Panc1 (cell line): ENCODE results near the gene EHBP1L1. TPM values are rescaled to one million over a fixed set of nuclear protein-coding genes. Genes with fewer than 3 reads are reported as not detected.
A peak's percentile ranks its signal among the peaks of the same experiment; 100 is the strongest.

Experiments
- ATAC-seq: fragments of 200-7000 bp; cut with Tn5 transposase; 2 replicates; pipeline ENCODE4 v1.9.1; 2020; ENCODE audit warnings: mild to moderate bottlenecking, moderate library complexity
- Bru-seq: library from RNA; stranded (reverse); fragments of 400-500 nt; gene quantifications from one replicate; lab custom pipeline; 2021; lab: Mats Ljungman, UMichigan
- BruChase-seq, 2 experiments: library from RNA; stranded (reverse); fragments of 400-500 nt; gene quantifications; one replicate each; lab custom pipeline; 2021; lab: Mats Ljungman, UMichigan
- BruUV-seq: library from RNA; stranded (reverse); fragments of 400-500 nt; replicated peaks from 2 replicates; lab custom pipeline; 2021; lab: Mats Ljungman, UMichigan
- CTCF ChIA-PET: fragments of 300-600 bp; sonication (Branson Sonifier 250); formaldehyde crosslinking; loops from one replicate; lab custom pipeline; 2022; ENCODE audit warnings: antibody characterized with exemption; lab: Charles Lee
- POLR2A ChIA-PET: fragments of 300-600 bp; sonication (Branson Sonifier 250); formaldehyde crosslinking; loops from one replicate; lab custom pipeline; 2022; ENCODE audit warnings: antibody characterized with exemption; lab: Charles Lee
- DNase-seq: peaks from one replicate; pipeline ENCODE4 v3.0.0-alpha.2; 2010; ENCODE audit warnings: low read depth, low spot score
- H3K27ac ChIP-seq: 2 replicates; pipeline ENCODE4 v1.5.1; 2011; ENCODE audit warnings: mild to moderate bottlenecking, low read length, inconsistent platforms
- H3K27me3 ChIP-seq: fragments of 200-500 bp; sonication (Bioruptor generic); 2 replicates; pipeline ENCODE4 v1.6.0; 2014; ENCODE audit warnings: low read length, inconsistent platforms; ENCODE audit not compliant: control insufficient read depth, insufficient read depth
- H3K36me3 ChIP-seq: fragments of 200-500 bp; sonication (Bioruptor generic); 2 replicates; pipeline ENCODE4 v1.5.1; 2014; ENCODE audit warnings: inconsistent platforms, mild to moderate bottlenecking, low read length, moderate library complexity; ENCODE audit not compliant: control insufficient read depth, insufficient read depth
- H3K4me1 ChIP-seq: 2 replicates; pipeline ENCODE4 v1.5.1; 2011; ENCODE audit warnings: inconsistent platforms, mild to moderate bottlenecking, low read length, moderate library complexity; ENCODE audit not compliant: control insufficient read depth, insufficient read depth
- H3K4me3 ChIP-seq, 2 experiments: 2 replicates each; pipeline ENCODE4 v1.5.1; 2011 to 2012; ENCODE audit warnings: low read depth in 2 of 2, low read length in 2 of 2, mild to moderate bottlenecking in 2 of 2, inconsistent platforms in 1 of 2, moderate library complexity in 1 of 2
- H3K9me3 ChIP-seq: fragments of 200-500 bp; sonication (Bioruptor generic); 2 replicates; pipeline ENCODE4 v1.5.1; 2014; ENCODE audit warnings: low read depth, mild to moderate bottlenecking, inconsistent platforms, low read length, moderate library complexity; ENCODE audit not compliant: control insufficient read depth, insufficient read depth
- POLR2AphosphoS5 ChIP-seq: IDR thresholded peaks from 2 replicates; pipeline ENCODE4 v1.6.1; 2012; ENCODE audit warnings: mild to moderate bottlenecking, low read depth, low read length, moderate library complexity
- SIN3A ChIP-seq: IDR thresholded peaks from 2 replicates; pipeline ENCODE4 v1.6.1; 2012; ENCODE audit warnings: low read depth, mild to moderate bottlenecking, low read length, moderate library complexity, borderline replicate concordance; ENCODE audit not compliant: insufficient read depth
- TCF7L2 ChIP-seq: IDR thresholded peaks from 2 replicates; pipeline ENCODE4 v1.6.1; 2011; ENCODE audit warnings: mild to moderate bottlenecking, low read depth, low read length, inconsistent platforms
- in situ Hi-C: cut with HindIII; loops from 2 replicates; pipeline ENCODE4 v1.10.0; 2016; ENCODE audit warnings: low sequenced_read_pairs, low pct_unique_long_range_greater_than_20kb
- intact Hi-C: fragments of 100-400 bp; cut with micrococcal nuclease; formaldehyde crosslinking; loops from one replicate; pipeline ENCODE4 v1.10.0; 2022; ENCODE audit not compliant: unreplicated experiment
- long read RNA-seq: library from polyadenylated mRNA; unstranded; transcript quantifications from one replicate; pipeline ENCODE4 v2.0.0, GENCODE V29; 2021; ENCODE audit not compliant: unreplicated experiment
- polyA plus RNA-seq: library from polyadenylated mRNA; unstranded; fragments of >200 nt; gene quantifications from one replicate; pipeline ENCODE4 v1.2.1, GENCODE V29; 2012; ENCODE audit warnings: missing spikeins; ENCODE audit not compliant: insufficient read length
- total RNA-seq: library from RNA; stranded (reverse); gene quantifications from one replicate; pipeline ENCODE4 v1.2.1, GENCODE V29; 2021; ENCODE audit not compliant: unreplicated experiment
- TF ChIP-seq, protein P1 (sequence below), 2 experiments: IDR thresholded peaks; 2 replicates each; pipeline ENCODE4 v1.6.1; 2011 to 2012; ENCODE audit warnings: low read depth in 2 of 2, control low read depth in 1 of 2, low read length in 1 of 2, mild to moderate bottlenecking in 1 of 2, moderate library complexity in 1 of 2; ENCODE audit not compliant: insufficient read depth in 1 of 2
- TF ChIP-seq, protein P2 (sequence below): fragments of 450-650 bp; IDR thresholded peaks from 2 replicates; pipeline ENCODE4 v1.5.1; 2017; ENCODE audit warnings: mild to moderate bottlenecking

The EHBP1L1 gene
- 108 TPM for total RNA-seq
- 109 TPM for polyA plus RNA-seq
- percentile 87 among the genes with signal in this experiment for Bru-seq, nascent RNA
- percentile 95 among the genes with signal in this experiment for BruChase-seq, experiment 1, labeled RNA remaining after a 2-hour chase
- percentile 96 among the genes with signal in this experiment for BruChase-seq, experiment 2, labeled RNA remaining after a 6-hour chase
- long read RNA-seq, full-length matches to known transcripts, result 2 of 77 reads
- long read RNA-seq, partial matches to known transcripts, result 48 of 77 reads
- long read RNA-seq, other reads (novel, unspliced or antisense), result 27 of 77 reads

DNA sequence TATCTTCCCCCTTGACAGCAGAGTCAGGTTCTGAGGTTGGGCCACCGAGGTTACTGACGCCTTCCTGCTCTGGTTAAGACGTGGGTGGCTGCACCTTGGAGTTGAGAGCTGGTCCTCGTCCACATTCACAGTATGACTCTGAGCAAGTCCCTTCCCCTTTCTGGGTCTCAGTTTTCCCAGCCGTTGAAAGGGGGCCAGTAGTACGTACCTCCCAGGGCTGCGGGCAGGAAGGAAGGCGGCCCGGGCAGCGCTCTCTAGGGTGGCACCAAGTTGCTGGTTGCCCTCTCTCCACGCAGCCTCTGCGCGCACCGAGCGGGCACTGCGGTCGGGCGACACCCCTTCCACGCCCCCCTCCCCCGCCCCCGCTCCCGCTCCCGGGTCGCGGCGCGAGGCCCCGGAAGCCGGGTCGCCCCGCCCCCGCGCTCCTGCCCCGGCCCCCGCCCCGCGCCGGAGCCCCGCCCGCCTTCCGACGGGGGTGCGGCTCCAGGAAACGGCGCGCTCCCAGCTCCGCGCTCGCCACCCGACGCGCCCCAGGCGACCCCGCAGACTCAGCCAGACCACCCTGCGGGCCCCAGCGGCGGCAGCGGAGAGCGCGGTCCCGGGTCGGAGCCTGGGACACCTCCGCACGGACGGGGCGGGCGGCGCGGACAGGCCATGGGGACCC is at the start of gene EHBP1L1:
Gene EHBP1L1, plus strand, starts transcription at position 486 of the 664 bp plus-strand sequence. CDS start 250 bp downstream, outside the sequence.
- intact Hi-C loops, result loop anchor here (2.0 kb wide), 1 partner anchor 39 kb away; the partner anchor contains the start of genes MAP3K11 and PCNX3
- no peaks in the 10 kb centered on the region for H3K27me3 ChIP-seq
- no peak for DNase-seq
- BruUV-seq, result no TSS peak
- CTCF ChIA-PET, result interaction anchor here (0.5 to 2.2 kb wide), 4 partner anchors 12 to 727 kb away, joined by 3 to 7 read pairs (median 4); no protein-coding TSS in a partner anchor
- in situ Hi-C loops, result no loop called here
- peaks cover 50% of the 10 kb centered on the region for H3K4me1 ChIP-seq
- peak within 1 kb of the TSS; percentile 82 to 93 for H3K4me3 ChIP-seq
- H3K27ac ChIP-seq, result peak within 1 kb of the TSS; percentile 99
- peak; percentile 26 for ATAC-seq
- H3K9me3 ChIP-seq, result no peaks in the 10 kb centered on the region
- TF ChIP-seq SIN3A (no peak), TCF7L2 (no peak), POLR2AphosphoS5 (no peak)
- TF ChIP-seq, protein P1, sequence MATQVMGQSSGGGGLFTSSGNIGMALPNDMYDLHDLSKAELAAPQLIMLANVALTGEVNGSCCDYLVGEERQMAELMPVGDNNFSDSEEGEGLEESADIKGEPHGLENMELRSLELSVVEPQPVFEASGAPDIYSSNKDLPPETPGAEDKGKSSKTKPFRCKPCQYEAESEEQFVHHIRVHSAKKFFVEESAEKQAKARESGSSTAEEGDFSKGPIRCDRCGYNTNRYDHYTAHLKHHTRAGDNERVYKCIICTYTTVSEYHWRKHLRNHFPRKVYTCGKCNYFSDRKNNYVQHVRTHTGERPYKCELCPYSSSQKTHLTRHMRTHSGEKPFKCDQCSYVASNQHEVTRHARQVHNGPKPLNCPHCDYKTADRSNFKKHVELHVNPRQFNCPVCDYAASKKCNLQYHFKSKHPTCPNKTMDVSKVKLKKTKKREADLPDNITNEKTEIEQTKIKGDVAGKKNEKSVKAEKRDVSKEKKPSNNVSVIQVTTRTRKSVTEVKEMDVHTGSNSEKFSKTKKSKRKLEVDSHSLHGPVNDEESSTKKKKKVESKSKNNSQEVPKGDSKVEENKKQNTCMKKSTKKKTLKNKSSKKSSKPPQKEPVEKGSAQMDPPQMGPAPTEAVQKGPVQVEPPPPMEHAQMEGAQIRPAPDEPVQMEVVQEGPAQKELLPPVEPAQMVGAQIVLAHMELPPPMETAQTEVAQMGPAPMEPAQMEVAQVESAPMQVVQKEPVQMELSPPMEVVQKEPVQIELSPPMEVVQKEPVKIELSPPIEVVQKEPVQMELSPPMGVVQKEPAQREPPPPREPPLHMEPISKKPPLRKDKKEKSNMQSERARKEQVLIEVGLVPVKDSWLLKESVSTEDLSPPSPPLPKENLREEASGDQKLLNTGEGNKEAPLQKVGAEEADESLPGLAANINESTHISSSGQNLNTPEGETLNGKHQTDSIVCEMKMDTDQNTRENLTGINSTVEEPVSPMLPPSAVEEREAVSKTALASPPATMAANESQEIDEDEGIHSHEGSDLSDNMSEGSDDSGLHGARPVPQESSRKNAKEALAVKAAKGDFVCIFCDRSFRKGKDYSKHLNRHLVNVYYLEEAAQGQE (IDR thresholded peaks at IDR 0.05; ENCODE audit: insufficient read depth in 1 of 2, low read depth in 2 of 2, low read length in 1 of 2), result no peak
- TF ChIP-seq, protein P2, sequence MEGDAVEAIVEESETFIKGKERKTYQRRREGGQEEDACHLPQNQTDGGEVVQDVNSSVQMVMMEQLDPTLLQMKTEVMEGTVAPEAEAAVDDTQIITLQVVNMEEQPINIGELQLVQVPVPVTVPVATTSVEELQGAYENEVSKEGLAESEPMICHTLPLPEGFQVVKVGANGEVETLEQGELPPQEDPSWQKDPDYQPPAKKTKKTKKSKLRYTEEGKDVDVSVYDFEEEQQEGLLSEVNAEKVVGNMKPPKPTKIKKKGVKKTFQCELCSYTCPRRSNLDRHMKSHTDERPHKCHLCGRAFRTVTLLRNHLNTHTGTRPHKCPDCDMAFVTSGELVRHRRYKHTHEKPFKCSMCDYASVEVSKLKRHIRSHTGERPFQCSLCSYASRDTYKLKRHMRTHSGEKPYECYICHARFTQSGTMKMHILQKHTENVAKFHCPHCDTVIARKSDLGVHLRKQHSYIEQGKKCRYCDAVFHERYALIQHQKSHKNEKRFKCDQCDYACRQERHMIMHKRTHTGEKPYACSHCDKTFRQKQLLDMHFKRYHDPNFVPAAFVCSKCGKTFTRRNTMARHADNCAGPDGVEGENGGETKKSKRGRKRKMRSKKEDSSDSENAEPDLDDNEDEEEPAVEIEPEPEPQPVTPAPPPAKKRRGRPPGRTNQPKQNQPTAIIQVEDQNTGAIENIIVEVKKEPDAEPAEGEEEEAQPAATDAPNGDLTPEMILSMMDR, result no peak
- no peaks in the 10 kb centered on the region; the same call in 1 of the 2 replicates for H3K36me3 ChIP-seq
- POLR2A ChIA-PET, result interaction anchor here (0.5 kb wide), 1 partner anchor 57 kb away, joined by 3 read pairs; no protein-coding TSS in a partner anchor

DNA sequence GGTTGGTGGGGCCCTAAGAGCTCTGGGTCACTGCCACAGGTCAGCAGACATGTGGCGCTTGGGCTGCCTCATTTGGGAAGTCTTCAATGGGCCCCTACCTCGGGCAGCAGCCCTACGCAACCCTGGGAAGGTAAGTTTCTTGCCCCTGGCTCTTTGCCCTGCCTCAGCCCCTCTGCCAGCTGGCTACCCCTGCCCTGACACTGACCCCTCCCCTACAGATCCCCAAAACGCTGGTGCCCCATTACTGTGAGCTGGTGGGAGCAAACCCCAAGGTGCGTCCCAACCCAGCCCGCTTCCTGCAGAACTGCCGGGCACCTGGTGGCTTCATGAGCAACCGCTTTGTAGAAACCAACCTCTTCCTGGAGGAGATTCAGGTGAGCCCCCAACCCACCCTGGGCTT is 49.1 kb upstream of the EHBP1L1 start:
- no peak for TF ChIP-seq POLR2AphosphoS5
- no peak for TF ChIP-seq TCF7L2
- no peak for TF ChIP-seq SIN3A
- TF ChIP-seq, protein P1 (IDR thresholded peaks at IDR 0.05; ENCODE audit: insufficient read depth in 1 of 2, low read depth in 2 of 2, low read length in 1 of 2), result no peak
- TF ChIP-seq, protein P2, result no peak
- no peaks in the 10 kb centered on the region for H3K9me3 ChIP-seq
- in situ Hi-C loops (no loop called here), intact Hi-C loops (no loop called here)
- no peak overlapping the region for H3K27ac ChIP-seq
- ChIA-PET CTCF (interaction anchor here (0.7 kb wide), 1 partner anchor 11 kb away, joined by 10 read pairs; no protein-coding TSS in a partner anchor), POLR2A (no interaction called here)
- H3K36me3 ChIP-seq, result peaks cover 6% of the 10 kb centered on the region; the same call in 1 of the 2 replicates
- ATAC-seq (no peak), DNase-seq (no peak)
- no peak overlapping the region for H3K4me3 ChIP-seq
- no peaks in the 10 kb centered on the region for H3K27me3 ChIP-seq
- H3K4me1 ChIP-seq, result peaks cover 5% of the 10 kb centered on the region; the same call in 1 of the 2 replicates
- no TSS peak for BruUV-seq
